IMR-90 (cell line): ENCODE results near the gene BGN. TPM values are rescaled to one million over a fixed set of nuclear protein-coding genes. Genes with fewer than 3 reads are reported as not detected.

Experiments
- ATAC-seq: fragments of 200-7000 bp; cut with Tn5 transposase; 2 replicates; pipeline ENCODE4 v1.9.1; 2020; ENCODE audit warnings: low read depth, mild to moderate bottlenecking, moderate library complexity
- BruUV-seq: library from RNA; stranded (reverse); fragments of 400-500 nt; replicated peaks from 2 replicates; lab custom pipeline; 2021; lab: Mats Ljungman, UMichigan
- CTCF ChIA-PET: fragments of 300-600 bp; formaldehyde crosslinking; extraction: SDS; loops from one replicate; lab custom pipeline; 2021; ENCODE audit warnings: antibody characterized with exemption; lab: Yijun Ruan, JAX
- POLR2A ChIA-PET: fragments of 300-600 bp; sonication (Branson Sonifier 250); formaldehyde crosslinking; loops from one replicate; lab custom pipeline; 2022; ENCODE audit warnings: antibody characterized with exemption; ENCODE audit not compliant: unreplicated experiment; lab: Charles Lee
- DNase-seq: peaks from one replicate; pipeline ENCODE4 v3.0.0; 2013
- H2AFZ ChIP-seq: replicated peaks from 2 replicates; pipeline ENCODE3; 2013; ENCODE audit warnings: low read length, mild to moderate bottlenecking; ENCODE audit not compliant: poor library complexity
- H2AK5ac ChIP-seq: 2 replicates; pipeline ENCODE4 v1.6.1; 2013; ENCODE audit warnings: low read depth, low read length, inconsistent platforms
- H2AK9ac ChIP-seq: replicated peaks from 2 replicates; pipeline ENCODE3; 2013; ENCODE audit warnings: mild to moderate bottlenecking, low read depth, low read length, moderate library complexity; ENCODE audit not compliant: poor library complexity
- H2BK120ac ChIP-seq: 2 replicates; pipeline ENCODE4 v1.6.1; 2013; ENCODE audit warnings: low read depth, low read length, inconsistent platforms
- H2BK15ac ChIP-seq: 3 replicates; pipeline ENCODE4 v1.6.1; 2013; ENCODE audit warnings: low read depth, low read length, inconsistent platforms
- H2BK20ac ChIP-seq: 2 replicates; pipeline ENCODE4 v1.6.1; 2013; ENCODE audit warnings: low read depth, mild to moderate bottlenecking, inconsistent platforms, low read length, moderate library complexity
- H2BK5ac ChIP-seq: 2 replicates; pipeline ENCODE4 v1.6.1; 2013; ENCODE audit warnings: mild to moderate bottlenecking, low read depth, low read length, inconsistent platforms; ENCODE audit not compliant: poor library complexity, severe bottlenecking
- H3K14ac ChIP-seq: replicated peaks from 2 replicates; pipeline ENCODE4 v1.6.1; 2013; ENCODE audit warnings: low read depth, low read length, inconsistent platforms
- H3K18ac ChIP-seq: 2 replicates; pipeline ENCODE4 v1.6.1; 2013; ENCODE audit warnings: low read depth, low read length, control low read depth
- H3K23ac ChIP-seq: 2 replicates; pipeline ENCODE4 v1.6.1; 2013; ENCODE audit warnings: low read depth, low read length, inconsistent platforms
- H3K27ac ChIP-seq: 2 replicates; pipeline ENCODE4 v1.5.1; 2013; ENCODE audit warnings: mild to moderate bottlenecking, control low read depth, low read length; ENCODE audit not compliant: insufficient read depth
- H3K27me3 ChIP-seq: 2 replicates; pipeline ENCODE4 v1.6.1; 2013; ENCODE audit warnings: low read length; ENCODE audit not compliant: control insufficient read depth, insufficient read depth
- H3K36me3 ChIP-seq: 2 replicates; pipeline ENCODE4 v1.6.1; 2013; ENCODE audit warnings: low read length, mixed read lengths; ENCODE audit not compliant: control insufficient read depth, insufficient read depth
- H3K4ac ChIP-seq: 2 replicates; pipeline ENCODE4 v1.6.1; 2013; ENCODE audit warnings: low read depth, low read length, inconsistent platforms
- H3K4me1 ChIP-seq: 2 replicates; pipeline ENCODE4 v1.6.1; 2013; ENCODE audit warnings: low read length, mixed read lengths; ENCODE audit not compliant: control insufficient read depth, insufficient read depth
- H3K4me2 ChIP-seq: 2 replicates; pipeline ENCODE4 v1.6.1; 2013; ENCODE audit warnings: low read depth, mild to moderate bottlenecking, control low read depth, low read length, moderate library complexity
- H3K4me3 ChIP-seq: 2 replicates; pipeline ENCODE4 v1.5.1; 2013; ENCODE audit warnings: low read depth, mild to moderate bottlenecking, control low read depth, low read length, moderate library complexity; ENCODE audit not compliant: insufficient read depth
- H3K56ac ChIP-seq: 2 replicates; pipeline ENCODE4 v1.6.1; 2013; ENCODE audit warnings: low read length, inconsistent platforms; ENCODE audit not compliant: insufficient read depth; ENCODE audit errors: extremely low read depth
- H3K79me1 ChIP-seq, 2 experiments: 2 replicates each; pipeline ENCODE4 v1.6.1; 2013; ENCODE audit warnings: low read length in 2 of 2, inconsistent platforms in 1 of 2, low read depth in 1 of 2
- H3K9ac ChIP-seq: 2 replicates; pipeline ENCODE4 v1.6.1; 2013; ENCODE audit warnings: low read depth, low read length, control low read depth
- H3K9me1 ChIP-seq: 2 replicates; pipeline ENCODE4 v1.6.1; 2013; ENCODE audit warnings: low read length, inconsistent platforms; ENCODE audit not compliant: insufficient read depth
- H3K9me3 ChIP-seq: 2 replicates; pipeline ENCODE4 v1.6.1; 2013; ENCODE audit warnings: low read length; ENCODE audit not compliant: control insufficient read depth, insufficient read depth
- H4K20me1 ChIP-seq: 2 replicates; pipeline ENCODE4 v1.6.1; 2013; ENCODE audit warnings: low read length, inconsistent platforms; ENCODE audit not compliant: insufficient read depth
- H4K5ac ChIP-seq: 2 replicates; pipeline ENCODE4 v1.6.1; 2013; ENCODE audit warnings: mild to moderate bottlenecking, low read depth, low read length, control low read depth
- H4K8ac ChIP-seq, 2 experiments: 2 replicates each; pipeline ENCODE4 v1.6.1; 2013; ENCODE audit warnings: low read depth in 2 of 2, low read length in 2 of 2, control low read depth in 1 of 2, inconsistent platforms in 1 of 2
- H4K91ac ChIP-seq: 2 replicates; pipeline ENCODE4 v1.6.1; 2013; ENCODE audit warnings: low read depth, low read length, inconsistent platforms; ENCODE audit not compliant: insufficient read depth
- ELK1 ChIP-seq: fragments of 150-350 bp; IDR thresholded peaks from 2 replicates; pipeline ENCODE4 v1.6.1; 2016; ENCODE audit warnings: low read depth, mild to moderate bottlenecking, low read length, moderate library complexity, borderline replicate concordance
- WGBS, 2 experiments: methylation state at CpG; one replicate each; pipeline versions ENCODE4 v1.1.5 to v1.1.7; 2013; ENCODE audit warnings: missing lambda C conversion rate in 2 of 2; ENCODE audit not compliant: insufficient read length in 1 of 2; ENCODE audit errors: extremely low coverage in 2 of 2; 5-methylcytosine and 5-hydroxymethylcytosine counted together
- dilution Hi-C: fragments of 300-500 bp; cut with HindIII; formaldehyde crosslinking; loops from one replicate; pipeline ENCODE4 v1.14.3; 2018; ENCODE audit warnings: low sequenced_read_pairs; ENCODE audit not compliant: unreplicated experiment
- in situ Hi-C: fragments of 300-500 bp; cut with MboI; formaldehyde crosslinking; loops from 3 replicates; pipeline ENCODE4 v1.14.3; 2019; ENCODE audit warnings: low sequenced_read_pairs, inconsistent platforms, mixed read lengths
- intact Hi-C: fragments of 100-400 bp; cut with micrococcal nuclease; formaldehyde crosslinking; loops from 2 replicates; pipeline ENCODE4 v1.10.0; 2022
- polyA plus RNA-seq, 3 experiments: library from polyadenylated mRNA; depleted of rRNA; stranded (reverse); fragments of >200 nt; gene quantifications; 2 replicates each; pipeline ENCODE4 v1.2.3, GENCODE V29; 2012; ENCODE audit warnings: low replicate concordance in 1 of 3
- total RNA-seq: library from RNA; depleted of rRNA; stranded (reverse); fragments of >200 nt; gene quantifications from 2 replicates; pipeline ENCODE4 v1.2.3, GENCODE V29; 2012

The BGN gene
- total and polyA plus RNA-seq, 2 of the 4 experiments (the other 2 are of a cell fraction) = 11.3 to 298 TPM

- Histone ChIP-seq H2AFZ (peak overlapping the region; percentile 92), H4K8ac (peak overlapping the region in 1 of 2 experiments; percentile 47; a peak in 2 of 4 replicates), H3K36me3 (no peaks in the 10 kb centered on the region), H3K4me2 (peak overlapping the region; percentile 82), H3K9me1 (no peaks in the 10 kb centered on the region), H4K5ac (no peak overlapping the region), H2BK20ac (no peak overlapping the region), H2AK5ac (no peak overlapping the region), H3K9me3 (no peaks in the 10 kb centered on the region; the same call in 1 of the 2 replicates), H3K4ac (peak overlapping the region; percentile 75), H3K14ac (peak overlapping the region; percentile 58; the same call in 1 of the 2 replicates), H4K20me1 (peaks cover 4% of the 10 kb centered on the region), H3K18ac (no peak overlapping the region; the same call in 1 of the 2 replicates), H3K23ac (peak overlapping the region; percentile 49; the same call in 1 of the 2 replicates), H2BK120ac (no peak overlapping the region), H3K4me3 (peak overlapping the region; percentile 70), H3K79me1 (peaks cover 5 to 15% of the 10 kb centered on the region in 2 experiments), H3K27me3 (no peaks in the 10 kb centered on the region), H2AK9ac (peak overlapping the region; percentile 99), H2BK5ac (no peak overlapping the region), H3K4me1 (peaks cover 17% of the 10 kb centered on the region), H3K27ac (no peak overlapping the region; the same call in 1 of the 2 replicates), H4K91ac (peak overlapping the region; percentile 49; the same call in 1 of the 2 replicates), H3K56ac (no peak overlapping the region), H2BK15ac (no peak overlapping the region), H3K9ac (peak overlapping the region; percentile 93; the same call in 1 of the 2 replicates)
- ATAC-seq (no peak), DNase-seq (no peak)
- TF ChIP-seq ELK1 = no peak
- BruUV-seq = no TSS peak
- 65% methylated on average over 11 of the region's 18 CpGs; no CpG with 5 or more reads in 1 of the 2 experiments for WGBS, 2 experiments
- dilution Hi-C loops (no loop called here), in situ Hi-C loops (no loop called here), intact Hi-C loops (loop anchor here (1.0 to 5.0 kb wide), 2 partner anchors 25 to 539 kb away; no protein-coding TSS in a partner anchor)
- ChIA-PET CTCF (interaction anchor here (0.7 to 2.0 kb wide), 2 partner anchors 25 to 26 kb away, joined by 3 to 10 read pairs; partner anchors contain the start of gene HAUS7), POLR2A (interaction anchor here (0.8 kb wide), 1 partner anchor 256 kb away, joined by 5 read pairs; no protein-coding TSS in a partner anchor)
These were observed 1.3 kb downstream of the BGN start for GRCh38 chrX:153495903-153496589.
